Suprapubic skin (tissue), 4 donors: ENCODE data around the gene NUP188. TPM values are rescaled to one million over a fixed set of nuclear protein-coding genes. Genes with fewer than 3 reads are reported as not detected.

Source experiments
- DNase-seq, 2 donors: peaks; one replicate each; pipeline ENCODE4 v3.0.0-alpha.2; 2019; ENCODE audit warnings: low spot score in 2 of 2
- H3K27ac ChIP-seq: fragments of 200-600 bp; sonication (generic); one replicate; pipeline ENCODE4 v1.5.1; 2019
- H3K27me3 ChIP-seq: fragments of 200-600 bp; sonication (generic); one replicate; pipeline ENCODE4 v1.5.1; 2019
- H3K36me3 ChIP-seq: fragments of 200-600 bp; sonication (generic); one replicate; pipeline ENCODE4 v1.5.1; 2019
- H3K4me1 ChIP-seq: fragments of 200-600 bp; sonication (generic); one replicate; pipeline ENCODE4 v1.5.1; 2019
- H3K4me3 ChIP-seq: fragments of 200-600 bp; sonication (generic); one replicate; pipeline ENCODE4 v1.5.1; 2019; ENCODE audit warnings: mild to moderate bottlenecking
- H3K9me3 ChIP-seq: fragments of 200-600 bp; sonication (generic); one replicate; pipeline ENCODE4 v1.5.1; 2019
- EP300 ChIP-seq: sonication (generic); formaldehyde crosslinking; IDR thresholded peaks from one replicate; pipeline ENCODE4 v1.6.1; 2017; ENCODE audit warnings: antibody characterized with exemption
- POLR2A ChIP-seq, 2 donors: fragments of 450-650 bp; IDR thresholded peaks; one replicate each; pipeline ENCODE4 v1.6.1; 2017; ENCODE audit warnings: antibody characterized with exemption in 2 of 2, mild to moderate bottlenecking in 2 of 2, moderate library complexity in 2 of 2
- POLR2AphosphoS5 ChIP-seq, 3 donors: sonication (generic); formaldehyde crosslinking; IDR thresholded peaks; one replicate each; pipeline ENCODE4 v1.6.1; 2017; ENCODE audit warnings: antibody characterized with exemption in 3 of 3
- WGBS: methylation state at CpG from one replicate; pipeline ENCODE4 v1.1.5; 2018; 5-methylcytosine and 5-hydroxymethylcytosine counted together
- total RNA-seq, 4 donors: library from RNA; depleted of rRNA; stranded (reverse); fragments of >200 nt; gene quantifications; one replicate each; pipeline ENCODE4 v1.1.0, GENCODE V29; 2016
- TF ChIP-seq, protein P1 (sequence below), 2 donors: fragments of 200-600 bp in 1 of 2; fragments of 450-650 bp in 1 of 2; sonication (generic) in 1 of 2; IDR thresholded peaks; one replicate each; pipeline ENCODE4 v1.5.1; 2016 to 2019; ENCODE audit warnings: antibody characterized with exemption in 2 of 2, mild to moderate bottlenecking in 1 of 2, moderate library complexity in 1 of 2

NUP188 gene
- total RNA-seq, 4 donors from 2014 or later: 53.6 to 104 (median 60.6) TPM

DNA sequence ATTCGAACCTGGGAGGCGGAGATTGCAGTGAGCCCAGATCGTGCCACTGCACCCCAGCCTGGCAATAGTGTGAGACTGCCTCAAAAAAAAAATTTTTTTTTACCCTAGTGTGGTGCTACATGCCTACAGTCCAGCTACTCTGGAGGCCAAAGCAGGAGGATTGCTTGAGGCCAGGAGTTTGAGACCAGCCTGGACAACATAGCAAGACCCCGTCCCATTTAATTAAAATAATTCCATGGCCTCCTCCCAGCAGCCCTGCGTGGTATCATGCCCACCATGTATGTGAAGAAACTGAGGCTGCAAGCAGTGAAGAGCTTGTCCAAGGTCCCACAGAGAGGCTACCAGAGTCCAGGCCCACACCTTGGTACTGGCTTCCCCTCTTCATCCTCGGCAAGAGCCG lies 46.1 kb upstream of the NUP188 start:
- H3K27ac ChIP-seq: peak overlapping the region; percentile 87
- peaks cover 13% of the 10 kb centered on the region for H3K36me3 ChIP-seq
- H3K4me3 ChIP-seq: no peak overlapping the region
- no peaks in the 10 kb centered on the region for H3K27me3 ChIP-seq
- no peak for TF ChIP-seq POLR2AphosphoS5 (IDR thresholded peaks at IDR 0.05)
- TF ChIP-seq EP300: no peak
- TF ChIP-seq, protein P1, sequence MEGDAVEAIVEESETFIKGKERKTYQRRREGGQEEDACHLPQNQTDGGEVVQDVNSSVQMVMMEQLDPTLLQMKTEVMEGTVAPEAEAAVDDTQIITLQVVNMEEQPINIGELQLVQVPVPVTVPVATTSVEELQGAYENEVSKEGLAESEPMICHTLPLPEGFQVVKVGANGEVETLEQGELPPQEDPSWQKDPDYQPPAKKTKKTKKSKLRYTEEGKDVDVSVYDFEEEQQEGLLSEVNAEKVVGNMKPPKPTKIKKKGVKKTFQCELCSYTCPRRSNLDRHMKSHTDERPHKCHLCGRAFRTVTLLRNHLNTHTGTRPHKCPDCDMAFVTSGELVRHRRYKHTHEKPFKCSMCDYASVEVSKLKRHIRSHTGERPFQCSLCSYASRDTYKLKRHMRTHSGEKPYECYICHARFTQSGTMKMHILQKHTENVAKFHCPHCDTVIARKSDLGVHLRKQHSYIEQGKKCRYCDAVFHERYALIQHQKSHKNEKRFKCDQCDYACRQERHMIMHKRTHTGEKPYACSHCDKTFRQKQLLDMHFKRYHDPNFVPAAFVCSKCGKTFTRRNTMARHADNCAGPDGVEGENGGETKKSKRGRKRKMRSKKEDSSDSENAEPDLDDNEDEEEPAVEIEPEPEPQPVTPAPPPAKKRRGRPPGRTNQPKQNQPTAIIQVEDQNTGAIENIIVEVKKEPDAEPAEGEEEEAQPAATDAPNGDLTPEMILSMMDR (IDR thresholded peaks at IDR 0.05): no peak
- no peak for TF ChIP-seq POLR2A (IDR thresholded peaks at IDR 0.05)
- DNase-seq: no peak
- H3K9me3 ChIP-seq: no peaks in the 10 kb centered on the region
- peaks cover 75% of the 10 kb centered on the region for H3K4me1 ChIP-seq
- WGBS: 76% methylated on average over 6 of the region's 7 CpGs

DNA sequence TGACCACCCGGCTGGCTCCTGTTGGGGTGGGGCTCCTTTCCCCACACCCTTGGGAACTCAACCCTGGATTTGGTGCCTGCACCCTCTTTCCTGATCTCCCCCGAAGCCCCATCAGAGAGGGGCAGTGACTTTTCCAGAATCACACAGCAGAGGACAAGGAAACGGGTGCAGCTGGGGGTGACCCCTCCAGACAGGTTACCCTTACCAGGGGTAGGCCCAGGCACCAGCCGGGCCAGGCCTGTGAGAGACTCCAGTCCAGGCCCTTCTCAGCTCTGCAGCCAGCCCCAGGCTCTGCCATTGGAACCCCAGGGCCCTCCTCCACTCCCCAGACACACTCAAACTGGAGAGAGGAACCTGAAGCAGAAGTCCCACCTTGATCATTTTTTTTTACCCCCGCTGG lies 45.7 kb upstream of the NUP188 start:
- Histone ChIP-seq H3K27me3 (no peaks in the 10 kb centered on the region), H3K27ac (peak overlapping the region; percentile 87), H3K4me1 (peaks cover 75% of the 10 kb centered on the region), H3K36me3 (peaks cover 9% of the 10 kb centered on the region), H3K9me3 (no peaks in the 10 kb centered on the region), H3K4me3 (no peak overlapping the region)
- TF ChIP-seq EP300 (no peak), POLR2A (IDR thresholded peaks at IDR 0.05) (no peak), POLR2AphosphoS5 (IDR thresholded peaks at IDR 0.05) (no peak)
- TF ChIP-seq, protein P1 (IDR thresholded peaks at IDR 0.05): no peak
- no peak for DNase-seq
- WGBS: 69% methylated on average over 4 of the region's 5 CpGs

DNA sequence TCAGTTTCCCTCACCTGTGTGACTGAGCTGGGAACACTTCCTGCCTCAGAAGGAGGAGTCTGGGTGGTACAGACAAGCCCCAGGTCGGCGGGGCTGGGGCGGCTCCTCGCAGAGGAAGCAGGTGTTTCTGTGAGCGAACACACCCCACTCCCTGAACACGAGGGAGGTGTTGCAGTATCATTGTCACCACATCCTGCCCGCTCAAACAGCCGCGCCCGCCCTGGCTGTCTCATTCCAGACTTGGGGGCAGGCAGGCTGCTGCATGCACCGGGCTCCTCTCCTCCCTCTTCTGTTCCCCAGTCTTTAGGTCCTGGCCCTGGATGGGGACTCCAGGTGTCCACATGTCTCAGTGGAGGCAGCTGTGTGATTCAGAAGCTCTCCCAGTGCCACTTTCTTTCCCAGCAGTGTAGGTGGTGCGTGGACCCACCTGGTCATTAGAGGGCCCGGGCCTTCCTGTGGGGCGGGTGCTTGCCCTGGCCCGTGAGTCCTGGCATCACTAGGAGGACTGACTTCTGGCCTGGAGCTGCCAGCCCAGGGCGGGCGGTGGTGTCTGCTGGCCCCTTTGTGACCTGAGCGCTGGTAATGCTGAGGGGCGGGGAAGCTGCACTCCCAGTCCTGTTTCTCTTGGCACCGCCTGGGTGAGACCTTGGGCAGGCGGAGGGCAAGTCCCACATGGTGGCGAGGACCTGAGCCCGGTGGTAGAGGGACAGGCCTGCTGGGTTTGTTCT lies 45.0 kb upstream of the NUP188 start:
- Histone ChIP-seq H3K4me3 (peak overlapping the region; percentile 6), H3K4me1 (peaks cover 74% of the 10 kb centered on the region), H3K27ac (peak overlapping the region; percentile 87), H3K27me3 (no peaks in the 10 kb centered on the region), H3K36me3 (peaks cover 9% of the 10 kb centered on the region), H3K9me3 (no peaks in the 10 kb centered on the region)
- DNase-seq: peak in 1 of 2 donors; percentile 88
- TF ChIP-seq, protein P1 (IDR thresholded peaks at IDR 0.05): no peak
- TF ChIP-seq POLR2AphosphoS5 (IDR thresholded peaks at IDR 0.05): peak; percentile 1 to 63 (median 16)
- 52% methylated on average over 15 of the region's 23 CpGs for WGBS

- WGBS: 82% methylated on average over 2 of the region's 2 CpGs
- H3K36me3 ChIP-seq: peaks cover 13% of the 10 kb centered on the region
- no peak for DNase-seq
These were observed 44.4 kb upstream of the NUP188 start for GRCh38 chr9:128903079-128903461.

More at GRCh38 chr9:128903079-128903461, 44.4 kb upstream of the NUP188 start:
- Histone ChIP-seq H3K27me3 (no peaks in the 10 kb centered on the region), H3K4me3 (no peak overlapping the region), H3K4me1 (peaks cover 69% of the 10 kb centered on the region), H3K9me3 (no peaks in the 10 kb centered on the region), H3K27ac (peak overlapping the region; percentile 87)
- TF ChIP-seq, protein P1 (IDR thresholded peaks at IDR 0.05): no peak
- TF ChIP-seq POLR2A (IDR thresholded peaks at IDR 0.05) (no peak), POLR2AphosphoS5 (IDR thresholded peaks at IDR 0.05) (no peak), EP300 (no peak)
